Pancreas (tissue), 10 donors: ENCODE measurements around the gene BMPR2. TPM values are rescaled to one million over a fixed set of nuclear protein-coding genes. Genes with fewer than 3 reads are reported as not detected.
"Not testable (repeated sequence)": the region's sequence is repeated elsewhere in the genome, so short reads cannot be mapped to it uniquely, and the experiment has no call there.

Experiments
- ATAC-seq, 4 donors: fragments of 200-7000 bp; cut with Tn5 transposase; one replicate each; pipeline versions ENCODE4 v1.8.0 to v1.9.1; 2020; ENCODE audit warnings: mild to moderate bottlenecking in 4 of 4, moderate library complexity in 4 of 4
- DNase-seq, 6 donors: peaks; one replicate each; pipeline ENCODE4 v3.0.0-alpha.2; 2020
- FAIRE-seq: peaks from 2 replicates; lab custom pipeline; 2012; peaks lifted over from hg19 to GRCh38; lab: Jason Lieb, UNC
- H3K27ac ChIP-seq, 4 donors: fragments of 200-600 bp; sonication (generic); 1 replicate in 3 of 4; 2 replicates in 1 of 4; pipeline versions ENCODE4 v1.5.0 to v1.8.0; 2020
- H3K27me3 ChIP-seq, 4 donors: fragments of 200-600 bp; one replicate each; pipeline ENCODE4 v1.8.0; 2021
- H3K36me3 ChIP-seq, 3 donors: fragments of 200-600 bp; sonication (generic) in 1 of 3; one replicate each; pipeline versions ENCODE4 v1.5.0 to v1.8.0; 2020 to 2021
- H3K4me1 ChIP-seq, 3 donors: fragments of 200-600 bp; one replicate each; pipeline ENCODE4 v1.8.0; 2021
- H3K4me3 ChIP-seq, 4 donors: fragments of 200-600 bp; sonication (generic) in 2 of 4; one replicate each; pipeline versions ENCODE4 v1.5.0 to v1.8.0; 2020 to 2021
- H3K9me3 ChIP-seq, 4 donors: fragments of 200-600 bp; one replicate each; pipeline ENCODE4 v1.8.0; 2021
- WGBS, 2 donors: extraction: QIAGEN DNeasy Blood & Tissue Kit; methylation state at CpG; one replicate each; pipeline ENCODE4 v1.1.7; 2013; 5-methylcytosine and 5-hydroxymethylcytosine counted together
- intact Hi-C, 3 donors: fragments of 100-400 bp; cut with DNase I; formaldehyde crosslinking; loops; one replicate each; pipeline versions ENCODE4 v1.11.1 to v1.14.2; 2022
- polyA plus RNA-seq, 2 donors: library from polyadenylated mRNA; stranded (reverse); fragments of 200-250 nt; gene quantifications; one replicate each; pipeline ENCODE4 v1.2.3, GENCODE V29; 2013
- total RNA-seq, 6 donors: library from RNA; stranded (reverse); fragmentation: NEBNext Ultra II Directional in 4 of 6; extraction: Animal tissue kit (Norgen Biotek cat#: 25700) in 4 of 6; gene quantifications; one replicate each; pipeline versions ENCODE4 v1.2.1 to v1.2.4, GENCODE V29; 2021 to 2023
- TF ChIP-seq, protein P1 (sequence below), 4 donors: fragments of 200-600 bp; sonication (generic) in 3 of 4; IDR thresholded peaks; one replicate each; pipeline versions ENCODE4 v1.5.0 to v1.8.0; 2021; ENCODE audit warnings: antibody characterized with exemption in 4 of 4
- donor health status: healthy with polysubstance abuse.
- donor health status: DM: no; HTN: no; CAD: no; lungs with moderate emphysema.
- donor health status: DM: no; HTN: no; CAD: no.
- donor health status: control.
- donor health status: control.
- donor health status: Bipolar disorder and iron deficiency.
- donor health status: DM: yes; HTN: yes; CAD: no.
- donor health status: DM: no; HTN: no; CAD: no.
- donor health status: DM: no; HTN: no; CAD: no.
- donor health status: DM: yes; HTN: yes; CAD: no.

The BMPR2 gene
- total and polyA plus RNA-seq, 8 donors, result 2.5 to 30.8 (median 11.4) TPM

DNA sequence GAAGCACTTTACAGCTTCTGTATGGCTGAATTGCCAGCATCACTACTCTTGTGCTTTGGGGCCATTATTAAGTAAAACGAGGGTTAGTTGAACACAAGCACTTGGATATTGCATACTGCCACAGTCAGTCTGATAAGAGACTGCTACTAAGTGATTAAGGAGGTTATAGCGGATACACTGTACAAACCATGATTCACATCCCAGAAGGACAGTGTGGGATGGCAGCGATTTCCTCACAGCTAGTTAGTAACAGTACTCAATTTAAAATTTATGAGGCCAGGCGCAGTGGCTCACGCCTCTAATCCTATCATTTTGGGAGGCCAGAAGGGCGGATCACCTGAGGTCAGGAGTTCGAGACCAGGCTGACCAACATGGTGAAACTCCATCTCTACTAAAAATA is 2.6 kb upstream of the BMPR2 start:
- Histone ChIP-seq H3K36me3 (no peaks in the 10 kb centered on the region), H3K9me3 (no peaks in the 10 kb centered on the region), H3K4me3 (no peak overlapping the region), H3K4me1 (peaks cover 0 to 3% (median 0%) of the 10 kb centered on the region in 3 donors), H3K27ac (no peak overlapping the region), H3K27me3 (no peaks in the 10 kb centered on the region)
- TF ChIP-seq, protein P1, sequence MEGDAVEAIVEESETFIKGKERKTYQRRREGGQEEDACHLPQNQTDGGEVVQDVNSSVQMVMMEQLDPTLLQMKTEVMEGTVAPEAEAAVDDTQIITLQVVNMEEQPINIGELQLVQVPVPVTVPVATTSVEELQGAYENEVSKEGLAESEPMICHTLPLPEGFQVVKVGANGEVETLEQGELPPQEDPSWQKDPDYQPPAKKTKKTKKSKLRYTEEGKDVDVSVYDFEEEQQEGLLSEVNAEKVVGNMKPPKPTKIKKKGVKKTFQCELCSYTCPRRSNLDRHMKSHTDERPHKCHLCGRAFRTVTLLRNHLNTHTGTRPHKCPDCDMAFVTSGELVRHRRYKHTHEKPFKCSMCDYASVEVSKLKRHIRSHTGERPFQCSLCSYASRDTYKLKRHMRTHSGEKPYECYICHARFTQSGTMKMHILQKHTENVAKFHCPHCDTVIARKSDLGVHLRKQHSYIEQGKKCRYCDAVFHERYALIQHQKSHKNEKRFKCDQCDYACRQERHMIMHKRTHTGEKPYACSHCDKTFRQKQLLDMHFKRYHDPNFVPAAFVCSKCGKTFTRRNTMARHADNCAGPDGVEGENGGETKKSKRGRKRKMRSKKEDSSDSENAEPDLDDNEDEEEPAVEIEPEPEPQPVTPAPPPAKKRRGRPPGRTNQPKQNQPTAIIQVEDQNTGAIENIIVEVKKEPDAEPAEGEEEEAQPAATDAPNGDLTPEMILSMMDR (IDR thresholded peaks at IDR 0.05), result no peak
- DNase-seq, result no peak
- ATAC-seq, result no peak
- no peak for FAIRE-seq
- 82 to 91% methylated on average over 7 of the region's 7 CpGs for WGBS, 2 donors
- intact Hi-C loops, result no loop called here

GRCh38 chr2:202374383-202374782 is 1.7 kb upstream of the BMPR2 start:
- H3K36me3 ChIP-seq, H3K9me3 ChIP-seq, FAIRE-seq, H3K27me3 ChIP-seq, H3K4me1 ChIP-seq, ATAC-seq, DNase-seq, intact Hi-C loops: not testable (repeated sequence)
- peak overlapping the region in 2 of 4 donors; percentile 77 to 96 for H3K27ac ChIP-seq
- peak overlapping the region in 1 of 4 donors; percentile 64 for H3K4me3 ChIP-seq
- WGBS, 2 donors, result 92% methylated on average over 22 of the region's 22 CpGs

DNA sequence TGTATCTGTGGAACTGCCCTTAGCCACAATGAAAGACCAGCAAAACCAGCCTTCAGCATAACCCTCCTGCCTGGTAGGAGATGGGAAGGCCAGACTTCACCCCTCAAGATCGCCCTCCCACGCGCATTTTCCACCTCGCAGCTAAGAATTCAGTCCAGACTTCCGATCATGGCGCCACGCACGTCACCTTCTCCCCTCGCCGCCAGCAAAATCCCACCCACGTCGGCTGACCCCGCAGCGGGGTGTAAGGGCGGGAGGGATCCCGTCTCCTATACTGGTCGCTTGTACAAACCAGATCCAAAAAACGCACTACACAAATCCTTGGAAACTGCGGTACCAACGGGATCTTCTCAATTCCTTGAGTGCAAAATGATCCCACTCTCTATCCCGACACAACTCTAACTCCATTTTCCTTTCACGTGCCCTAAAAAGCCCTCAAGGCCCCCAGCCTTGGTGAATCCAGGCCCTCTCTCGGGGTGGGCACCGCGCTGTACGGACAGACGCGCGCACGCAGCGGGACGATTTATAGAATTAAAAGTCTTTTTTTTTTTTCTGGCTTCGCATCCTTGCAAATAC is 1.0 kb upstream of the BMPR2 start:
- TF ChIP-seq, protein P1 (IDR thresholded peaks at IDR 0.05), result no peak
- Histone ChIP-seq H3K36me3 (no peaks in the 10 kb centered on the region), H3K4me3 (peak overlapping the region; percentile 58 to 87 (median 70)), H3K4me1 (peaks cover 0 to 8% (median 0%) of the 10 kb centered on the region in 3 donors), H3K27ac (peak overlapping the region; percentile 77 to 97 (median 92)), H3K9me3 (no peaks in the 10 kb centered on the region), H3K27me3 (no peaks in the 10 kb centered on the region)
- peak in 5 of 6 donors; percentile 29 to 66 (median 41) for DNase-seq
- intact Hi-C loops, result no loop called here
- no peak for FAIRE-seq
- peak; percentile 2 to 11 (median 8) for ATAC-seq
- 0 to 1% methylated on average over 33 of the region's 33 CpGs for WGBS, 2 donors

DNA sequence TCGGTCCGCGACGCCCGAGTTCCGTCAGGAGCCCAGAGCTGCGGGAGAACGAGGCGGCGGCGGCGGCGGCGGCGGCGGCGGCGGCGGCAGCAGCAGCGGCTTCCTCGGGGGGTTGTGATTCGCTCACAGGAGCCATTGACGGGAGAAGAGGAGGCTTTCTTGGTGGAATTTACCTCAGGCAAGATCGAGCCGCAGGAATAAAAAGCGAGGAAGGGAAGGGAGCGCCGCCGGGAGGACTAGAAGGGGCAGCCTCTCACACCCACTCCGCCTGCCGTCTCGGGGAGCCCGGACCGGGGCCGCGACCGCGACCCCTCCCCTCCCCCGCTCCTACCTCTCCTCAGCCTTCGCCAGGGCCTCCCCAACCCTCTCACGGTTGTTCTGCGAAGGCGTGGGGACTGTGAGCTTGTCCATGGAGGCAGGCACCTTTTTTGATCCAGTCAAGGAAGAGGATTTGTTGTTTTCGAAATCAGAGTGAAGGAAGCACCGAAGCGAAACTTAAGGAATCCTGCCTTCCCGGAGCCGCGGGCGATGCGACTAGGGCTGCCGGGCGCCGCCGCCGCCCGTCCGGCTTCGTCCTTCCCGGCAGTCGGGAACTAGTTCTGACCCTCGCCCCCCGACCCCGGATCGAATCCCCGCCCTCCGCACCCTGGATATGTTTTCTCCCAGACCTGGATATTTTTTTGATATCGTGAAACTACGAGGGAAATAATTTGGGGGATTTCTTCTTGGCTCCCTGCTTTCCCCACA is 506 bp downstream of the BMPR2 start:
- Histone ChIP-seq H3K36me3 (no peaks in the 10 kb centered on the region), H3K27ac (peak overlapping the region; percentile 77 to 97 (median 92)), H3K4me1 (peaks cover 0 to 11% (median 0%) of the 10 kb centered on the region in 3 donors), H3K27me3 (no peaks in the 10 kb centered on the region), H3K9me3 (no peaks in the 10 kb centered on the region), H3K4me3 (peak overlapping the region; percentile 43 to 87 (median 70))
- DNase-seq, result peak; percentile 23 to 82 (median 54)
- TF ChIP-seq, protein P1 (IDR thresholded peaks at IDR 0.05), result no peak
- peak; percentile 39 to 56 (median 48) for ATAC-seq
- intact Hi-C loops, result no loop called here
- WGBS, 2 donors, result 0% methylated on average over 42 to 69 of the region's 69 CpGs
- FAIRE-seq, result no peak

DNA sequence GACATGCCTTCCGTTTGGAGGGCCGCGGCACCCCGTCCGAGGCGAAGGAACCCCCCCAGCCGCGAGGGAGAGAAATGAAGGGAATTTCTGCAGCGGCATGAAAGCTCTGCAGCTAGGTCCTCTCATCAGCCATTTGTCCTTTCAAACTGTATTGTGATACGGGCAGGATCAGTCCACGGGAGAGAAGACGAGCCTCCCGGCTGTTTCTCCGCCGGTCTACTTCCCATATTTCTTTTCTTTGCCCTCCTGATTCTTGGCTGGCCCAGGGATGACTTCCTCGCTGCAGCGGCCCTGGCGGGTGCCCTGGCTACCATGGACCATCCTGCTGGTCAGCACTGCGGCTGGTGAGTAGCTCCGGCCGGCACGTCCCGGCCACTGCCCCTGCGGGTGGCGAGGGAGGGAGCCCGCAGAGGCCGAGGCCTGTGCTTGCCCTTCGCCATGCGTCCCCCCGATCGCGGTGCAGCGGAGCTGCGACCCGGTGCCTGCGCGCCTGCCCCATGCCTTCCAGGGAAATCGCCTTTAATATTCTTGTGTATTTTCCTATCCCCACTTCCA is 1.2 kb downstream of the BMPR2 start:
- DNase-seq, result peak; percentile 26 to 79 (median 46)
- WGBS, 2 donors, result 0% methylated on average over 37 to 38 of the region's 38 CpGs
- ATAC-seq, result peak; percentile 7 to 46 (median 41)
- Histone ChIP-seq H3K27me3 (no peaks in the 10 kb centered on the region), H3K27ac (peak overlapping the region; percentile 77 to 97 (median 92)), H3K9me3 (no peaks in the 10 kb centered on the region), H3K4me3 (peak overlapping the region; percentile 43 to 87 (median 70)), H3K36me3 (no peaks in the 10 kb centered on the region), H3K4me1 (peaks cover 0 to 11% (median 0%) of the 10 kb centered on the region in 3 donors)
- intact Hi-C loops, result no loop called here
- FAIRE-seq, result no peak
- TF ChIP-seq, protein P1 (IDR thresholded peaks at IDR 0.05), result no peak
